ENCODE results near the gene TBC1D9B.
A peak's percentile ranks its signal among the peaks of the same experiment; 100 is the strongest.

Gene TBC1D9B

GRCh38 chr5:179907556-179908324, at the start of gene TBC1D9B:
TBC1D9B (minus strand) TSS chr5:179907897; CDS start chr5:179907821, 76 bp downstream.
- Histone ChIP-seq H3K36me3 (ENCODE audit: control insufficient read depth, insufficient read depth, low read length) (no peaks in the 10 kb centered on the region), H3K4me3 (ENCODE audit: low read length) (peak within 1 kb of the TSS; percentile 51), H3K9me3 (ENCODE audit: control insufficient read depth, low read length) (no peaks in the 10 kb centered on the region), H3K27me3 (ENCODE audit: control insufficient read depth, insufficient read depth, low read length) (no peaks in the 10 kb centered on the region), H3K4me1 (ENCODE audit: control insufficient read depth, insufficient read depth, low read length) (peaks cover 17% of the 10 kb centered on the region), H3K9ac (ENCODE audit: low read length) (peak within 1 kb of the TSS; percentile 66)

GRCh38 chr5:179955630-179956029, 47.9 kb upstream of the TBC1D9B start:
- H3K36me3 ChIP-seq (ENCODE audit: control insufficient read depth, insufficient read depth, low read length): no peaks in the 10 kb centered on the region
- no peaks in the 10 kb centered on the region for H3K9me3 ChIP-seq (ENCODE audit: control insufficient read depth, low read length)
- no peaks in the 10 kb centered on the region for H3K27me3 ChIP-seq (ENCODE audit: control insufficient read depth, insufficient read depth, low read length)
- no peak overlapping the region for H3K9ac ChIP-seq (ENCODE audit: low read length)
- H3K4me3 ChIP-seq (ENCODE audit: low read length): no peak overlapping the region
- no peaks in the 10 kb centered on the region for H3K4me1 ChIP-seq (ENCODE audit: control insufficient read depth, insufficient read depth, low read length)

- Histone ChIP-seq H3K4me1 (ENCODE audit: control insufficient read depth, insufficient read depth, low read length) (no peaks in the 10 kb centered on the region), H3K4me3 (ENCODE audit: low read length) (no peak overlapping the region), H3K36me3 (ENCODE audit: control insufficient read depth, insufficient read depth, low read length) (no peaks in the 10 kb centered on the region), H3K27me3 (ENCODE audit: control insufficient read depth, insufficient read depth, low read length) (no peaks in the 10 kb centered on the region), H3K9me3 (ENCODE audit: control insufficient read depth, low read length) (no peaks in the 10 kb centered on the region), H3K9ac (ENCODE audit: low read length) (no peak overlapping the region)
These were observed 47.4 kb upstream of the TBC1D9B start for GRCh38 chr5:179955062-179955461.

- no peaks in the 10 kb centered on the region for H3K27me3 ChIP-seq (ENCODE audit: control insufficient read depth, insufficient read depth, low read length)
- H3K4me3 ChIP-seq (ENCODE audit: low read length): no peak overlapping the region
- no peaks in the 10 kb centered on the region for H3K4me1 ChIP-seq (ENCODE audit: control insufficient read depth, insufficient read depth, low read length)
- no peaks in the 10 kb centered on the region for H3K9me3 ChIP-seq (ENCODE audit: control insufficient read depth, low read length)
- no peaks in the 10 kb centered on the region for H3K36me3 ChIP-seq (ENCODE audit: control insufficient read depth, insufficient read depth, low read length)
- H3K9ac ChIP-seq (ENCODE audit: low read length): no peak overlapping the region
These were observed 46.7 kb upstream of the TBC1D9B start for GRCh38 chr5:179954434-179954833.

GRCh38 chr5:179953987-179954386, 46.3 kb upstream of the TBC1D9B start:
- Histone ChIP-seq H3K36me3 (ENCODE audit: control insufficient read depth, insufficient read depth, low read length) (no peaks in the 10 kb centered on the region), H3K4me3 (ENCODE audit: low read length) (no peak overlapping the region), H3K27me3 (ENCODE audit: control insufficient read depth, insufficient read depth, low read length) (no peaks in the 10 kb centered on the region), H3K9ac (ENCODE audit: low read length) (no peak overlapping the region), H3K9me3 (ENCODE audit: control insufficient read depth, low read length) (no peaks in the 10 kb centered on the region), H3K4me1 (ENCODE audit: control insufficient read depth, insufficient read depth, low read length) (no peaks in the 10 kb centered on the region)

- Histone ChIP-seq H3K36me3 (ENCODE audit: control insufficient read depth, insufficient read depth, low read length) (no peaks in the 10 kb centered on the region), H3K27me3 (ENCODE audit: control insufficient read depth, insufficient read depth, low read length) (no peaks in the 10 kb centered on the region), H3K4me1 (ENCODE audit: control insufficient read depth, insufficient read depth, low read length) (no peaks in the 10 kb centered on the region), H3K9ac (ENCODE audit: low read length) (no peak overlapping the region), H3K9me3 (ENCODE audit: control insufficient read depth, low read length) (no peaks in the 10 kb centered on the region), H3K4me3 (ENCODE audit: low read length) (no peak overlapping the region)
These were observed 29.4 kb upstream of the TBC1D9B start for GRCh38 chr5:179936976-179937681.

- no peaks in the 10 kb centered on the region for H3K27me3 ChIP-seq (ENCODE audit: control insufficient read depth, insufficient read depth, low read length)
- no peak overlapping the region for H3K9ac ChIP-seq (ENCODE audit: low read length)
- H3K4me1 ChIP-seq (ENCODE audit: control insufficient read depth, insufficient read depth, low read length): no peaks in the 10 kb centered on the region
These were observed 23.2 kb upstream of the TBC1D9B start for GRCh38 chr5:179930788-179931473.

GRCh38 chr5:179927824-179928223, 20.1 kb upstream of the TBC1D9B start:
- no peak overlapping the region for H3K9ac ChIP-seq (ENCODE audit: low read length)
- H3K4me3 ChIP-seq (ENCODE audit: low read length): no peak overlapping the region
- H3K27me3 ChIP-seq (ENCODE audit: control insufficient read depth, insufficient read depth, low read length): no peaks in the 10 kb centered on the region
- H3K9me3 ChIP-seq (ENCODE audit: control insufficient read depth, low read length): no peaks in the 10 kb centered on the region
- H3K4me1 ChIP-seq (ENCODE audit: control insufficient read depth, insufficient read depth, low read length): no peaks in the 10 kb centered on the region
- no peaks in the 10 kb centered on the region for H3K36me3 ChIP-seq (ENCODE audit: control insufficient read depth, insufficient read depth, low read length)

More at GRCh38 chr5:179930788-179931473, 23.2 kb upstream of the TBC1D9B start:
- H3K9me3 ChIP-seq (ENCODE audit: control insufficient read depth, low read length): no peaks in the 10 kb centered on the region
- H3K4me3 ChIP-seq (ENCODE audit: low read length): no peak overlapping the region
- H3K36me3 ChIP-seq (ENCODE audit: control insufficient read depth, insufficient read depth, low read length): no peaks in the 10 kb centered on the region

GRCh38 chr5:179926657-179927056, 19.0 kb upstream of the TBC1D9B start:
- Histone ChIP-seq H3K4me1 (ENCODE audit: control insufficient read depth, insufficient read depth, low read length) (no peaks in the 10 kb centered on the region), H3K9me3 (ENCODE audit: control insufficient read depth, low read length) (no peaks in the 10 kb centered on the region), H3K4me3 (ENCODE audit: low read length) (no peak overlapping the region), H3K27me3 (ENCODE audit: control insufficient read depth, insufficient read depth, low read length) (no peaks in the 10 kb centered on the region), H3K36me3 (ENCODE audit: control insufficient read depth, insufficient read depth, low read length) (no peaks in the 10 kb centered on the region), H3K9ac (ENCODE audit: low read length) (no peak overlapping the region)

- Histone ChIP-seq H3K27me3 (ENCODE audit: control insufficient read depth, insufficient read depth, low read length) (no peaks in the 10 kb centered on the region), H3K36me3 (ENCODE audit: control insufficient read depth, insufficient read depth, low read length) (no peaks in the 10 kb centered on the region), H3K9me3 (ENCODE audit: control insufficient read depth, low read length) (no peaks in the 10 kb centered on the region), H3K4me3 (ENCODE audit: low read length) (no peak overlapping the region), H3K4me1 (ENCODE audit: control insufficient read depth, insufficient read depth, low read length) (no peaks in the 10 kb centered on the region), H3K9ac (ENCODE audit: low read length) (no peak overlapping the region)
These were observed 15.7 kb upstream of the TBC1D9B start for GRCh38 chr5:179923436-179923835.

GRCh38 chr5:179920175-179920574, 12.5 kb upstream of the TBC1D9B start:
- no peaks in the 10 kb centered on the region for H3K27me3 ChIP-seq (ENCODE audit: control insufficient read depth, insufficient read depth, low read length)
- no peaks in the 10 kb centered on the region for H3K4me1 ChIP-seq (ENCODE audit: control insufficient read depth, insufficient read depth, low read length)
- no peaks in the 10 kb centered on the region for H3K9me3 ChIP-seq (ENCODE audit: control insufficient read depth, low read length)
- H3K4me3 ChIP-seq (ENCODE audit: low read length): no peak overlapping the region
- H3K9ac ChIP-seq (ENCODE audit: low read length): no peak overlapping the region
- no peaks in the 10 kb centered on the region for H3K36me3 ChIP-seq (ENCODE audit: control insufficient read depth, insufficient read depth, low read length)

- Histone ChIP-seq H3K27me3 (ENCODE audit: control insufficient read depth, insufficient read depth, low read length) (no peaks in the 10 kb centered on the region), H3K4me1 (ENCODE audit: control insufficient read depth, insufficient read depth, low read length) (peaks cover under 1% of the 10 kb centered on the region), H3K9ac (ENCODE audit: low read length) (no peak overlapping the region), H3K4me3 (ENCODE audit: low read length) (no peak overlapping the region), H3K36me3 (ENCODE audit: control insufficient read depth, insufficient read depth, low read length) (no peaks in the 10 kb centered on the region), H3K9me3 (ENCODE audit: control insufficient read depth, low read length) (no peaks in the 10 kb centered on the region)
These were observed 11.9 kb upstream of the TBC1D9B start for GRCh38 chr5:179919487-179920060.
